IMR-90 (cell line): ENCODE results near the gene ZNF396. TPM values are rescaled to one million over a fixed set of nuclear protein-coding genes. Genes with fewer than 3 reads are reported as not detected.

Experiments used
- ATAC-seq: fragments of 200-7000 bp; cut with Tn5 transposase; 2 replicates; pipeline ENCODE4 v1.9.1; 2020; ENCODE audit warnings: low read depth, mild to moderate bottlenecking, moderate library complexity
- BruUV-seq: library from RNA; stranded (reverse); fragments of 400-500 nt; replicated peaks from 2 replicates; lab custom pipeline; 2021; lab: Mats Ljungman, UMichigan
- CTCF ChIA-PET: fragments of 300-600 bp; formaldehyde crosslinking; extraction: SDS; loops from one replicate; lab custom pipeline; 2021; ENCODE audit warnings: antibody characterized with exemption; lab: Yijun Ruan, JAX
- POLR2A ChIA-PET: fragments of 300-600 bp; sonication (Branson Sonifier 250); formaldehyde crosslinking; loops from one replicate; lab custom pipeline; 2022; ENCODE audit warnings: antibody characterized with exemption; ENCODE audit not compliant: unreplicated experiment; lab: Charles Lee
- DNase-seq: peaks from one replicate; pipeline ENCODE4 v3.0.0; 2013
- H2AFZ ChIP-seq: replicated peaks from 2 replicates; pipeline ENCODE3; 2013; ENCODE audit warnings: low read length, mild to moderate bottlenecking; ENCODE audit not compliant: poor library complexity
- H2AK5ac ChIP-seq: 2 replicates; pipeline ENCODE4 v1.6.1; 2013; ENCODE audit warnings: low read depth, low read length, inconsistent platforms
- H2AK9ac ChIP-seq: replicated peaks from 2 replicates; pipeline ENCODE3; 2013; ENCODE audit warnings: mild to moderate bottlenecking, low read depth, low read length, moderate library complexity; ENCODE audit not compliant: poor library complexity
- H2BK120ac ChIP-seq: 2 replicates; pipeline ENCODE4 v1.6.1; 2013; ENCODE audit warnings: low read depth, low read length, inconsistent platforms
- H2BK15ac ChIP-seq: 3 replicates; pipeline ENCODE4 v1.6.1; 2013; ENCODE audit warnings: low read depth, low read length, inconsistent platforms
- H2BK20ac ChIP-seq: 2 replicates; pipeline ENCODE4 v1.6.1; 2013; ENCODE audit warnings: low read depth, mild to moderate bottlenecking, inconsistent platforms, low read length, moderate library complexity
- H2BK5ac ChIP-seq: 2 replicates; pipeline ENCODE4 v1.6.1; 2013; ENCODE audit warnings: mild to moderate bottlenecking, low read depth, low read length, inconsistent platforms; ENCODE audit not compliant: poor library complexity, severe bottlenecking
- H3K14ac ChIP-seq: replicated peaks from 2 replicates; pipeline ENCODE4 v1.6.1; 2013; ENCODE audit warnings: low read depth, low read length, inconsistent platforms
- H3K18ac ChIP-seq: 2 replicates; pipeline ENCODE4 v1.6.1; 2013; ENCODE audit warnings: low read depth, low read length, control low read depth
- H3K23ac ChIP-seq: 2 replicates; pipeline ENCODE4 v1.6.1; 2013; ENCODE audit warnings: low read depth, low read length, inconsistent platforms
- H3K27ac ChIP-seq: 2 replicates; pipeline ENCODE4 v1.5.1; 2013; ENCODE audit warnings: mild to moderate bottlenecking, control low read depth, low read length; ENCODE audit not compliant: insufficient read depth
- H3K27me3 ChIP-seq: 2 replicates; pipeline ENCODE4 v1.6.1; 2013; ENCODE audit warnings: low read length; ENCODE audit not compliant: control insufficient read depth, insufficient read depth
- H3K36me3 ChIP-seq: 2 replicates; pipeline ENCODE4 v1.6.1; 2013; ENCODE audit warnings: low read length, mixed read lengths; ENCODE audit not compliant: control insufficient read depth, insufficient read depth
- H3K4ac ChIP-seq: 2 replicates; pipeline ENCODE4 v1.6.1; 2013; ENCODE audit warnings: low read depth, low read length, inconsistent platforms
- H3K4me1 ChIP-seq: 2 replicates; pipeline ENCODE4 v1.6.1; 2013; ENCODE audit warnings: low read length, mixed read lengths; ENCODE audit not compliant: control insufficient read depth, insufficient read depth
- H3K4me2 ChIP-seq: 2 replicates; pipeline ENCODE4 v1.6.1; 2013; ENCODE audit warnings: low read depth, mild to moderate bottlenecking, control low read depth, low read length, moderate library complexity
- H3K4me3 ChIP-seq: 2 replicates; pipeline ENCODE4 v1.5.1; 2013; ENCODE audit warnings: low read depth, mild to moderate bottlenecking, control low read depth, low read length, moderate library complexity; ENCODE audit not compliant: insufficient read depth
- H3K56ac ChIP-seq: 2 replicates; pipeline ENCODE4 v1.6.1; 2013; ENCODE audit warnings: low read length, inconsistent platforms; ENCODE audit not compliant: insufficient read depth; ENCODE audit errors: extremely low read depth
- H3K79me1 ChIP-seq, 2 experiments: 2 replicates each; pipeline ENCODE4 v1.6.1; 2013; ENCODE audit warnings: low read length in 2 of 2, inconsistent platforms in 1 of 2, low read depth in 1 of 2
- H3K9ac ChIP-seq: 2 replicates; pipeline ENCODE4 v1.6.1; 2013; ENCODE audit warnings: low read depth, low read length, control low read depth
- H3K9me1 ChIP-seq: 2 replicates; pipeline ENCODE4 v1.6.1; 2013; ENCODE audit warnings: low read length, inconsistent platforms; ENCODE audit not compliant: insufficient read depth
- H3K9me3 ChIP-seq: 2 replicates; pipeline ENCODE4 v1.6.1; 2013; ENCODE audit warnings: low read length; ENCODE audit not compliant: control insufficient read depth, insufficient read depth
- H4K20me1 ChIP-seq: 2 replicates; pipeline ENCODE4 v1.6.1; 2013; ENCODE audit warnings: low read length, inconsistent platforms; ENCODE audit not compliant: insufficient read depth
- H4K5ac ChIP-seq: 2 replicates; pipeline ENCODE4 v1.6.1; 2013; ENCODE audit warnings: mild to moderate bottlenecking, low read depth, low read length, control low read depth
- H4K8ac ChIP-seq, 2 experiments: 2 replicates each; pipeline ENCODE4 v1.6.1; 2013; ENCODE audit warnings: low read depth in 2 of 2, low read length in 2 of 2, control low read depth in 1 of 2, inconsistent platforms in 1 of 2
- H4K91ac ChIP-seq: 2 replicates; pipeline ENCODE4 v1.6.1; 2013; ENCODE audit warnings: low read depth, low read length, inconsistent platforms; ENCODE audit not compliant: insufficient read depth
- BHLHE40 ChIP-seq: fragments of 150-350 bp; IDR thresholded peaks from 2 replicates; pipeline ENCODE4 v1.6.1; 2016; ENCODE audit warnings: mild to moderate bottlenecking, low read depth, low read length
- CEBPB ChIP-seq: IDR thresholded peaks from 2 replicates; pipeline ENCODE4 v1.6.1; 2012; ENCODE audit warnings: low read depth, low read length, improper control_type of control experiment
- CHD1 ChIP-seq: IDR thresholded peaks from 2 replicates; pipeline ENCODE4 v1.6.1; 2012; ENCODE audit warnings: low read depth, low read length, improper control_type of control experiment
- FOS ChIP-seq: fragments of 150-350 bp; IDR thresholded peaks from 2 replicates; pipeline ENCODE4 v1.6.1; 2016; ENCODE audit warnings: low read depth, low read length
- MAFK ChIP-seq: IDR thresholded peaks from 2 replicates; pipeline ENCODE4 v1.6.1; 2012; ENCODE audit warnings: low read depth, low read length, improper control_type of control experiment
- MXI1 ChIP-seq: IDR thresholded peaks from 2 replicates; pipeline ENCODE4 v1.6.1; 2012; ENCODE audit warnings: low read depth, mild to moderate bottlenecking, low read length, moderate library complexity, borderline replicate concordance
- POLR2A ChIP-seq: IDR thresholded peaks from 2 replicates; pipeline ENCODE4 v1.6.1; 2012; ENCODE audit warnings: mild to moderate bottlenecking, low read depth, low read length
- RAD21 ChIP-seq: IDR thresholded peaks from 2 replicates; pipeline ENCODE4 v1.6.1; 2012; ENCODE audit warnings: low read length, improper control_type of control experiment
- WGBS, 2 experiments: methylation state at CpG; one replicate each; pipeline versions ENCODE4 v1.1.5 to v1.1.7; 2013; ENCODE audit warnings: missing lambda C conversion rate in 2 of 2; ENCODE audit not compliant: insufficient read length in 1 of 2; ENCODE audit errors: extremely low coverage in 2 of 2; 5-methylcytosine and 5-hydroxymethylcytosine counted together
- dilution Hi-C: fragments of 300-500 bp; cut with HindIII; formaldehyde crosslinking; loops from one replicate; pipeline ENCODE4 v1.14.3; 2018; ENCODE audit warnings: low sequenced_read_pairs; ENCODE audit not compliant: unreplicated experiment
- in situ Hi-C: fragments of 300-500 bp; cut with MboI; formaldehyde crosslinking; loops from 3 replicates; pipeline ENCODE4 v1.14.3; 2019; ENCODE audit warnings: low sequenced_read_pairs, inconsistent platforms, mixed read lengths
- intact Hi-C: fragments of 100-400 bp; cut with micrococcal nuclease; formaldehyde crosslinking; loops from 2 replicates; pipeline ENCODE4 v1.10.0; 2022
- polyA plus RNA-seq, 3 experiments: library from polyadenylated mRNA; depleted of rRNA; stranded (reverse); fragments of >200 nt; gene quantifications; 2 replicates each; pipeline ENCODE4 v1.2.3, GENCODE V29; 2012; ENCODE audit warnings: low replicate concordance in 1 of 3
- total RNA-seq: library from RNA; depleted of rRNA; stranded (reverse); fragments of >200 nt; gene quantifications from 2 replicates; pipeline ENCODE4 v1.2.3, GENCODE V29; 2012
- TF ChIP-seq, protein P1 (sequence below): fragments of 150-350 bp; IDR thresholded peaks from 2 replicates; pipeline ENCODE4 v1.6.1; 2017; ENCODE audit warnings: mild to moderate bottlenecking, antibody characterized with exemption, low read length, low read depth

The ZNF396 gene
- total and polyA plus RNA-seq, 2 of the 4 experiments (the other 2 are of a cell fraction) = 0.26 to 0.54 TPM

DNA sequence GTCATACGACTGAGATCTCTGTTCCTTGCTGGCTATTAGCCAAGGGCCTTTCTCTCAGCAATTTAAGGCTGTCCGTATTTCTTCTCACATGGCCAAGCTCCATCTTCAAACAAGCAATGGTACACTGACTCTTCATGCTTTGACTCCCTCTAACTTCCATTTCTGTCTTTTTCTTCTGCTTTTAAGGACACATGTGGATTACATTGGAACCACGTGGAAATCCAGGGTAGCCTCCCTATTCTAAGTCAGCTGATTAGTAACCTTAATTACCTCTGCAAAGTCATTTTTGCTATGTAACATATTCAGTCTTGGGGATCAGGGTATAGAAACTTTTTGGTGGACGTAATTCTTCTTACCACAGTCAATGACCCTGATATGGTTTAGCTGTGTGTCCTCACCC lies 41.5 kb upstream of the ZNF396 start:
- H3K23ac ChIP-seq = no peak overlapping the region
- WGBS, 2 experiments = 57% methylated on average over 1 of the region's 4 CpGs; no CpG with 5 or more reads in 1 of the 2 experiments
- no peak overlapping the region for H4K91ac ChIP-seq
- intact Hi-C loops (no loop called here), in situ Hi-C loops (no loop called here), dilution Hi-C loops (no loop called here)
- no peak overlapping the region for H3K18ac ChIP-seq
- no peaks in the 10 kb centered on the region for H3K4me1 ChIP-seq
- H3K36me3 ChIP-seq = no peaks in the 10 kb centered on the region
- H3K9me1 ChIP-seq = no peaks in the 10 kb centered on the region
- H2AFZ ChIP-seq = no peak overlapping the region
- no peak overlapping the region for H3K56ac ChIP-seq
- H3K27ac ChIP-seq = no peak overlapping the region
- H3K9ac ChIP-seq = no peak overlapping the region
- H2BK5ac ChIP-seq = no peak overlapping the region
- no peak overlapping the region for H2BK20ac ChIP-seq
- BruUV-seq = no TSS peak
- no peaks in the 10 kb centered on the region for H4K20me1 ChIP-seq
- no peaks in the 10 kb centered on the region for H3K79me1 ChIP-seq
- H3K4me2 ChIP-seq = no peak overlapping the region
- H3K14ac ChIP-seq = no peak overlapping the region
- H2AK5ac ChIP-seq = no peak overlapping the region
- no peaks in the 10 kb centered on the region; the same call in 1 of the 2 replicates for H3K27me3 ChIP-seq
- H3K4me3 ChIP-seq = no peak overlapping the region
- no peak overlapping the region for H2AK9ac ChIP-seq
- no peak overlapping the region for H4K5ac ChIP-seq
- ChIA-PET CTCF (no interaction called here), POLR2A (interaction anchor here (0.6 kb wide), 1 partner anchor 870 kb away, joined by 3 read pairs; no protein-coding TSS in a partner anchor)
- ATAC-seq (no peak), DNase-seq (no peak)
- TF ChIP-seq MAFK (no peak), FOS (no peak), POLR2A (no peak), MXI1 (no peak), BHLHE40 (no peak), CEBPB (no peak), CHD1 (no peak), RAD21 (no peak)
- TF ChIP-seq, protein P1, sequence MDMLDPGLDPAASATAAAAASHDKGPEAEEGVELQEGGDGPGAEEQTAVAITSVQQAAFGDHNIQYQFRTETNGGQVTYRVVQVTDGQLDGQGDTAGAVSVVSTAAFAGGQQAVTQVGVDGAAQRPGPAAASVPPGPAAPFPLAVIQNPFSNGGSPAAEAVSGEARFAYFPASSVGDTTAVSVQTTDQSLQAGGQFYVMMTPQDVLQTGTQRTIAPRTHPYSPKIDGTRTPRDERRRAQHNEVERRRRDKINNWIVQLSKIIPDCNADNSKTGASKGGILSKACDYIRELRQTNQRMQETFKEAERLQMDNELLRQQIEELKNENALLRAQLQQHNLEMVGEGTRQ = no peak
- H2BK120ac ChIP-seq = no peak overlapping the region
- no peak overlapping the region for H2BK15ac ChIP-seq
- no peak overlapping the region for H4K8ac ChIP-seq
- H3K9me3 ChIP-seq = peaks cover 1% of the 10 kb centered on the region; the same call in 1 of the 2 replicates
- no peak overlapping the region for H3K4ac ChIP-seq
